ENCODE results near the gene KAT2B.

DNA sequence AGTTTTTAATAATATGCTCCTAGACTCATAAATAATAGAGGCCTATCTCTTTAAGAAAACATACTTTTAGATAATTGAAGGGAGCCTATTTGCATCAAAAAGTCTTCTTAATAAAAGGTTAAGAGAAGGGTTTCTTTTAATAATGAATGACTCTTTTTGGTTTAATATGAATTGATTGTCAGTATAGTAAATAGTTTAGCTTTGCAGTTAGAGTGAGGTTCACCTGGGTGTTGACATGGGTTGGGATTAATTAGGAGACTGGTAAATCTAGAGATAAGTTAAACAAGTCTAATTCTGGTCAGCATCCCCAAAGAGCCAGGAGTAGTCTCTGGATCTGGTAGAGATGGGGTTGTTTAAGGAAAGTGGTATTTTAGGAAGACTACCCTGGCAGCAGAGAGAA lies 43.0 kb downstream of the KAT2B start:
- TF ChIP-seq YY1 (IDR thresholded peaks at IDR 0.05; ENCODE audit: insufficient read depth, insufficient read length) (no peak), SUZ12 (IDR thresholded peaks at IDR 0.05; ENCODE audit: extremely low read depth, insufficient read depth, insufficient read length) (no peak)

Data from NT2/D1 (cell line).